GM19025 (cell line): ENCODE measurements around the gene PSMB8.
A peak's percentile ranks its signal among the peaks of the same experiment; 100 is the strongest.
"Not testable (repeated sequence)": the region's sequence is repeated elsewhere in the genome, so short reads cannot be mapped to it uniquely, and the experiment has no call there.

ENCODE experiments used
- ATAC-seq: cut with Tn5 transposase; IDR thresholded peaks from one replicate; pipeline ENCODE4 v1.9.1; 2021; ENCODE audit warnings: mild to moderate bottlenecking, low read depth, moderate library complexity; ENCODE audit not compliant: unreplicated experiment

The PSMB8 gene

DNA sequence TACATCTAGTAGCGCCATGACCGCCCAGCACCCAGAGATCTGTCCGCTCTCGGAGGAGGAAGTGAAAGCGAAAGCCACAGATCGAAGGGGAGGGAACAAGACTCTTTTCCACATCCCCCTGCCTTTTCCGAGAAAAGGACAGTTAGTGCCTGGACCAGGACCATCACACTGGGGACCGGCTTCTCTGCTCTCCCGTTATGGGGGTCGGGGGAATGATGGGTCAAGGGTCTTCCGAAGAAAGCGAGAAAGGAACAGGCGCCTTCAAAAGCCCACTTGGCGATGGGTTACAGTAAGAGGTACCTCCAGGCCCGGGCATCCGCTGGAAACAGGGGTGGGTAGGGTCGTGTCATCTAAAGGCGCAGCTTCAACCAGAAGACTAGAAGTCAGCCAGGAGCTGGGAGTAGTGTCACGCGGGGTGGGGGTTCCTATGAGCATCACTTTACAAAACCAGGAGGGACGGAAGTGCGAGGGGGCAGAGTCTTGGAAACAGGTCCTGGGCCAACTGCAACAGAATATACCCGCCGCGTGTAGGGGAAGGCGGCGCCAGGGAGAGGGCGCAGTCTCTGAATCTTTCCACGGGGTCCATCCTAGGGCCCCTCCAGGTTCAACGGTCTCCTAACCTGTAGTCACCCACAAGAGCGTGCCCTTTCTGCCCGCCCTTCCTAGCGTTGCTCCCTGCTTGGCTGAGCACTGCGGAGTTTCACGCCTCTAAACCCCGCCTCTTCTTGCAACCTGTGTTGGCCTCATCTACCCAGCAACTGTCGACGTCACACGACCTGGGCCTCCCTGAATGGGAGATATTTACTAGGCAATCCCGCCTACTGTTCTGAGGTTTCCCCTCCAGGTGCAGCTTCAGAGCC, at the start of gene PSMB8:
Gene PSMB8 (minus strand): TSS at position 69 of the 860 bp plus-strand sequence. CDS start 51 bp downstream, at position 18.
- peak; percentile 64 for ATAC-seq

DNA sequence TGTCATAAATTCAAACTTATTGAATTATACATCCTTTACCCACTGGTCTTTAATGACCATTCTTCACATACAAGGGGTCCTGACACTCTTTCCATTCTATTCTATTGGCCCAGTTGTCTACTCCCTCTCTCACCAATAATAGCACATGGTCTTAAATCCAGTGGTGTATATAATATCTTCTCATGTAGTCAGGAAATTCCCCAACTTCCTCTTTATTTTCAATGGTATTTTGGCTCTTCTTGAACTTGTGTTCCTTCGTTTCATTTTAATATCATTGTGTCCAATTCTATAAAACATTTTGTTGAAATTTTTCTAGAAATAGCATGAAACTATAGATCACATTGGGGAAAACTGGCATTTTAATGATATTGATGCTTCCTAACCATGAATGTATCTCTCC, 47.0 kb upstream of the PSMB8 start:
- ATAC-seq: no peak

DNA sequence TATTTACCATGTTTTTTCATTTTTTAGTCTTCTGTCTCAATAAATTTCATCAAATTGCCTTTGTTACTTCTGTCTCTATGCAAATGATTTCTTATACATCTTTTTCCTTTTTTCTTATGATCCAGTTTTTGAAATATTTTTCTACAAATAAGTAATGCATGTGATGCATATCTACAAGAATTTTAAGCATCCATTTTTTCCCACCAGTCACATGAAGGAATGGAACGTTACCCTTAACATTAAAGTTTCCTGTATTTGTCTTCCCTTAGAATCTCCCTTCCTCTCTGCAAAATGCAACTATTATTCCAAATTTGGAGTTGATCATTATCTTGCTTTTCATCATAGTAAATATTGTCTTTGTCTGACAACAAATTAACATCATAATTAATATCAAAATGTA, 45.7 kb upstream of the PSMB8 start:
- ATAC-seq: no peak

DNA sequence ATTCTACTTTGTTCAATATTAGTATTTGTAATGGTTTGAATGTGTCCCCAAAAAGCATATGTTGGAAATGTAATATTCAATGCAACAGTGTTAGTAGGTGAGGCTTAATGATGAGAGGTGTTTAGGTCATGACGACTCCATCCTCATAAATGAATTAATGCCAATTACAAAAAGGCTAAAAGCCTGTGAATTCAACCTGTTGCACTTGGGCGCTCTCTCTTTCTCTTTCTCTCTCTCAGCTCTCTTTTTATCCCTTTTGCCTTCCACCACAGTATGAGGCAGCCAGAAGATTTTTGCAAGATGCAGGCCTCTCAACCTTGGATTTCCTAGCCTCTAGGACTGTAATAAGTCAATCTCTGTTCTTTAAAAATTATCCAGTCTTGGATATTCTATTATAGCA, 44.7 kb upstream of the PSMB8 start:
- ATAC-seq: no peak

DNA sequence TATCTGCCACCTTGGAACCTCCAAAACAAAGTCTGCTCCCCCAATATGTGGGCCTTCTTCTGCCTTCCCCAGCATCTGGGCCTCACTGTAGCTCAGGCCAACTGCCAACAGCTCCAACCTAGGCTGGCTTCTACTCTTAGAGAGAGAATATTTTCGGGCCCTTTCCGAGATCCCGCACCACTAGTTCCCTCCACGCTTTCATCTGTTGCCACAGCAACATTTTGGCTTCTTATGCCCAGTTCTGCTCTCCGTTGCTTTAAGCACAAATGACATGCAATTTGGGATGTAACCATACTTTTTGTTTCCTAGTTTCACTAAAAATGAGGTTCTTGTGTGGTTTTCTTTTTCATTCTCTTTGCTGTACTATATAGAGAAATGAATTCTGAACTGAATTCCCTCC, 43.8 kb upstream of the PSMB8 start:
- no peak for ATAC-seq

DNA sequence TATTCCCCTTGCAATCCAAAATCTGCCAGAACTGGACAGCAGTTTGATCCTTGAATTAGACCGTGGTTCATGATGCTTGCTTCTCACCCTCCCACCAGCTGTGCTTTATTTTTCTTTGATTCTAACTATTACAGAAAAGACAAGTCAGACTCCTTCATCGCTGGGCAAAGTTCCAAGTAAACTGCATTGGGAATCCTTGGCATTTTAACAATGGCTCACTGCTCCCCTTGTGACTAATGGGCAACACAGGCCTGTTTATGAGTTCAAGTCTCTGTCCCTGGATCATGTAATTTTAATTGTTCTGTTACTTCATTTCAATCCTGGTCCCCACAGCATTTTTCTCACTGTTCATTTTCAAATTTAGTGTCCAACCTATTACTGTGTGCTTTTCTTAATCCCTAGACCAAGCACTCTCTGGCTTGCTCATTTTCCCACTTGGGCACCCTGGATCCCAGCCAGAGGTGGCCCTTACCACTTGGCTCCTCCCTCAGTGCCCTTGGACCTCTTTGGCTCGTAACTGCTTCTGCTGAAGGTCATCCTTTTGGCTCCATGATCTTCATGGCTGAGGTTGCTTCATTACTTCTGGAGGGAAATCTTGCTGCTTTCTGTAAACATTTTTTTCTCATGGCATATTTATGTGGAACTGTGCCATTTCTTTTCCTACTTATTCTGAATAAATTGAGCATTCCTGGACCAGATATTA, 43.0 kb upstream of the PSMB8 start:
- ATAC-seq: no peak

DNA sequence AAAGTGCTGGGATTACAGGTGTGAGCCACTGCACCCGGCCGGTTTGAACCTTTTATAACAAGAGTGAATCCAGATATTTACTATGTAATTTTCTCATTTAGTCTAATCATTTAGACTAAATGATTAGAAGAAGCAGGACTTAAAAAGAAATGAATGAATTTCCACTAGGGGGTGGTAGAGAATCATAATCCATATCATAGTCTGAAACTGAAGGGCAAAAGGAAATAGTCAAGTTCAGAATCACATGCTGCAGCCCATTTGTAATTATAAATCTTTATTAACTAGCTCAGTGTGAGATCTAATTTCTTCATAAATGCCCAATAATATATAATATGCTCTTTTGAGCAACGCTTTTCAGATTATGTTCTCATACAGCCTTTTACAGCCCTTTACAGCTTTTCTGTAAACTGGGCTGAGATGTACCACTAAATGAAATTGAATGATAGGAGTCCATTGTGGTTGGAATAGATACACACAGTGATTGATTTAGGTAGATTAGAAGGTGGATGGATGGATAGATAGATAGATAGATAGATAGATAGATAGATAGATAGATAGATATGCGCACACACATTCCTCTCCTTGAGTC, 41.9 kb upstream of the PSMB8 start:
- no peak for ATAC-seq

DNA sequence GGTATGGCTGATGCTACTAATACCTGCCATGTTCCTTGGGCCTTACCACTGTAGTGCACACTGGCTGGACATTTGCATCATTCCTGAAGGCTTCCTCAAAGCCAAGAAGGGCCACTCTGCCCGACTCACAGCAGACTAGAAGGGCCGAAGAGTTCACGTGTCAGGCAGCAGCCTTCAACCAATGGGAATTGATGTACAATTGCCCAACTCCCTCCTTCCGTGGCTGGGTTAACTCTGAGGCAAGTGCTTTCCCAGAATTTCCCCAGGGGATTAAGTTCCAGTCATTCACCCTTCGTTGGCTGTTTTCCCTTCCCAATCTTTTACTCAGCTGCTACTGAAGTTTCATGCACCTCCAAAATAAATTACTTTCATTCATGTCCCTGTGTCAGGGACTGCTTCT, 39.9 kb upstream of the PSMB8 start:
- no peak for ATAC-seq

DNA sequence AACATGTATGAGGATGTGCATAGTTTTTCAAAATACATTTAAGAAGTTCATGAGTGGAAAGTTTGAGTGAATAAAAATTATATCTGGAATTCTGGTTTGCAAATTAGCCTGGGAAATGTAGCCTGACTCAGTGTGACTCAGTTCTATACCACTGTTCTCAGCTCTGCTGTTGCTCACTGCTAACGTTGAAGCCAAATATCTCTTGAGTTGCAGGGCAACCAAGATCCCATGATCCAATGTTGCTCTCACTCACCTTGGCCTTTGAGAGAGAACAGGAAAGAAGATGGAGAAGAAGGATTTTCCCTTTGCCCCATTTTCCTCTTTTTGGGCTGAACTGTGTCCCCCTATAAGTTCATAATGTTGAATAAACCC, 39.0 kb upstream of the PSMB8 start:
- ATAC-seq: no peak

DNA sequence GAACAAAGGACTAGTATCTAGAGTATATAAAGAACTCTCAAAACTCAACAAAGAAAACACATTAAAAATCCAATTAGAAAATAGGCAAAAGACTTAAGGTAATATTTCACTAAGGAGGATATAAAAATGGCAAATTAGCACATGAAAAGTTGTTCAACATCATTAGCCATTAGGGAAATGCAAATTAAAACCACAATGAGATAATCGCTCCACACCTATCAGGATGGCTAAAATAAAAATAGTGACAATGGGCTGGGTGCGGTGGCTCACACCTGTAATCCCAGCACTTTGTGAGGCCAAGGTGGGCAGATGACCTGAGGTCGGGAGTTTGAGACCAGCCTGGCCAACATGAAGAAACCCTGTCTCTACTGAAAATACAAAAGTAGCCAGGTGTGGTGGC, 37.1 kb upstream of the PSMB8 start:
- not testable (repeated sequence) for ATAC-seq

DNA sequence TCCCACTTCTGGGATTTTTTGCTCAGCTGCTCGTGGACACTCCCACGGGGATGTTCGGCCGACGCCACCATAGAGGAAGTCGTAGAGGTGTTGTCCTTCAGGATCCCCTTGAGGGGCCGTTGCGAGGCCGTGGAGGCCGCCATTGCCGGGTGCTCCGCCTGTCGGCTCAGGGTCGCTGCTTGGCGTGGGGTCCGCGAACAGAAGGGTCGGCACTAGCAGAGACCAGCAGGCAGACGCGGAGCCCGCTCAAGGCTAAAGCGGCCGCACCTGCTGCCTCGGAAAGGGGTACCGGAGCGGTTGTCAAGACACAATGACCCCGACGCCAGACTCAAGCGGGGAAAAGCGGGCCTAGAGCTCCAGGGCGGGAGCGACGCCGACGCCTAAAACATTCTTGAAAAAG, 35.8 kb upstream of the PSMB8 start:
- ATAC-seq: no peak

DNA sequence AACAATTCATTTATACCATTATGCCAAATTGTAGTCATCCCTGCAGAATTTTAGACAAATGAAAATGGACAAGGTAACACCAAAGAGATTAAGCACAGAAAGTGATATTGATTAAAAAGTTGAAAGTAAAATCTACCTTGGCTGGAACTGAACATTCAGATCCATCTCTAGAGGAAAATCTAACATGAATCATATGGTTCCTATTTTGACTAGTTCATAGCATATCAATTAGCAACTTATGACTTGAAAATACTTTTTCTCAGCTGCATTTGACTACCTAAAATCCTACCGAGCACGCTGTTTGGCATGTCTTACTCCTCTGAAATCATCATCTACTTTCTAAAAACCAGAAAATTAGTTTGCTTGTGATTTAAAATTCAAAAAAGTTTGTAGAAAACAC, 32.8 kb upstream of the PSMB8 start:
- no peak for ATAC-seq

DNA sequence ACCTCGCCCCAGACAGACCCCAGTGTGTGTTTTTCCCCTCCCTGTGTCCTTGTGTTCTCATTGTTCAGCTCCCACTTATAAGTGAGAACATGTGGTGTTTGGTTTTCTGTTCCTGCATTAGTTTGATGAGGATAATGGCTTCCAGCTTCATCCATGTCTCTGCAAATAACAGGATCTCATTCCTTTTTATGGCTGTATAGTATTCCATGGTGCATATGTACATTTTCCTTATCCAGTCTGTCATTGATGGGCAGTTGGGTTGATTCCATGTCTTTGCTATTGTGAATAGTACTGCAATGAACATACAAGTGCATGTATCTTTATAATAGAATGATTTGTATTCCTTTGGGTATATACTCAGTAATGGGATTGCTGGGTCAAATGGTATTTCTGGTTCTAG, 30.1 kb upstream of the PSMB8 start:
- not testable (repeated sequence) for ATAC-seq

DNA sequence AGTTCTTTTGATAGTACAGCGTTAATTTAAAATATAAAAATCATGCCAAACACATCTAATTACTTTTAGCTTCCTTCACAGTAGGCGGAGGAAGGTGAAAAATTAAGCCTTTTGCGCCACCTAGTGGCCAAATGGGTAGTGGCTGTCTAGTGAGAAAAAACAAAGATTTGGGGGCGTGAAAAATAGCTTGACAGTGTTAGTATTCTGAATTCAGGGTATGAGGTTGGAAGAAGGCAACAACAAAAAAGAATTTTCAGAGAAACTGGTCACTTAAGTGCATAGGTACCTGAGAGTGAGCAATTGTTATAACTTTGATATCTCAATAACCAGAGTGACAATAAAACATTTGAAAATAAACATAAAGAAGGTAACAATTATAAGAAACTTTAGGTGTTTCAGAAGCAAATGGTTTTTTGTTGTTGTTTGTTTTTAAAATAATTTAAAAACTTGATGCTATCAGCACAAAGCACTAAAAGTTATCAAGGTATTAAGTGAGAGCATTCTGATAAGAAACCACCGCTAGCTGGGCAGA, 24.5 kb upstream of the PSMB8 start:
- no peak for ATAC-seq

DNA sequence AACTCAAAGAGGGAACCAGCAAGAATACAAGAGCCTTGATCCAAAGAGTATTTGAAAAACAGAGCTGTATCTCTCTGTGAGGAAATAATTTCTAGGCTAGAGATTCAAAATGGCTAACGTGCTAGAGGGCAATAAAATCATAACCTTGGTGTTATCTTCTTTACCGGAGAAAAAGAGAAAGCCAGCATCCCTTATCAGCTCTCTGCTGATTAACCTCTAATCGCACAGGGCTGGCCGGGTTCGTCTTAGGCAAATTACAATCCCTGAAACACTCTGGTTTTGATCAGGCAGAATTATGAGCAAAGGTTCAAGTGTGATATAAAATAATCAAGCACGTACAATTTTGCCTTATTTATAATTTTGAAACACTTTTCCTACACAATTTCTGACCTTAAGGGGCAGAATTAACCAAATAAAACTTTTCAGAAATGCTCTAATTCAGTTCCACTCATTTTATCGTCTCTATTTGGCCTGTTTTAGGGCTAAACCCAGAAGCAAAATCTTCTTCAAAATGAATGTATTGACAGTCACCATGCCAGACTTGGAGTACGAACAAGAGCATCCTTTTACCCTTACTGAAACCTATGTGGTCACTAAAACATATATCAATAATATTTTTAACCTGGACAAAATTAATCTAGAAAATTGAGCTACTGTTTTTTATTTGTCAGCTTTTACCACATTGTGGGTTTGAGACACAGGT, 23.9 kb upstream of the PSMB8 start:
- ATAC-seq: no peak

DNA sequence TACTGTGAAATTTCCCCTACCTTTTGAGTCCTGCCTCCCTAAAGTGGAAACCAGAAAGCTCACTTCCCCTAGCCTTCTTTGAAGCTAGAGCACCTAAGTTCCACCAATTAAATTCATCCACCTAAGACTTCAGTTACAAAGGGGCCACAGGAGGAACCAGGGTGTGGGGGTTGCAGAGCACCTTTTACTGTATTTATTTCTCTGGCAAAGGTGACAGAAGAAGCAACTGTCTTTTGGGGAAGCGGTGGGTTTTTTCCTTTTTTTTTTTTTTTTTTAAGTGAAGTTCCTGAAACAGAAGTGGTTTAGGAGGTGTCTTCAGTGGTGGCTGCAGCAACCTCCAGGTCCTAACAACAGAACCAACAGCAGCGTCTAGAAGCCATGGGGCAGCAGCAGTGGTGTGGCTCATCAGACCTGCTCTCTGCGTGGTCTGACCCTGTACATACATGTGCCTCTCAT, 23.2 kb upstream of the PSMB8 start:
- ATAC-seq: no peak

DNA sequence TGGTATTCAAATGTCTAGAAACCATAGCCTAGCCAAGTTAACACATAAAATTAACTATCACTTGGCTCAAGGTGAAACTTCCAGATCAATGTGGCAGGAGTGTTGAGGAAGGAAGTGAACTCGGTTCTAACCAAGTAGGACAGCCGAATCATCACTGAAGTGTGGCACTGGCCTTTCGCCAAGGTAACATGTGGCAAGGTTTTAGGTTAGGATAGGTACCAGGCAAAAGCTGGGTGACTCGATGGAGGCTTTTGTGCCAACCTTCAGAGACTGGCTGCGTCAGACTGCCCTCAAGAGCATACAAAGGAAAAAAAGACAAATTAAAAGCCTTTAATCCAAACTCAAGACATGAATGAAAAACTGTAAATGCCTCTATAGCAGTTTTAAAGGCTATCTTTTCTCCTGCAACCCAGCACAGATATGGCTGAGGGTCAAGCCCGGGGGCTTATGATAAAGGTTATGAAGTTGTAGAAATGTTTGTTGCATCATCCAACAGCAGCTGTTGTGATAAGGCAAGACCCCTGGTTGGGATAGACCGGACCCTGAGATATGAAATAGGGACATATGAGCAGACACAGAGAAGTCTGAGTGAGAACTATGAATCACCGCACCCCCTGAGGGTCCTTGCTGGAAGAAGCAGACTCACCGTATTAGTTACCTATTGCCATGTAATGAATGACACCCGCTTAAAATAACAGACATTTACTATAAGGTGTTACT, 22.0 kb upstream of the PSMB8 start:
- ATAC-seq: no peak

DNA sequence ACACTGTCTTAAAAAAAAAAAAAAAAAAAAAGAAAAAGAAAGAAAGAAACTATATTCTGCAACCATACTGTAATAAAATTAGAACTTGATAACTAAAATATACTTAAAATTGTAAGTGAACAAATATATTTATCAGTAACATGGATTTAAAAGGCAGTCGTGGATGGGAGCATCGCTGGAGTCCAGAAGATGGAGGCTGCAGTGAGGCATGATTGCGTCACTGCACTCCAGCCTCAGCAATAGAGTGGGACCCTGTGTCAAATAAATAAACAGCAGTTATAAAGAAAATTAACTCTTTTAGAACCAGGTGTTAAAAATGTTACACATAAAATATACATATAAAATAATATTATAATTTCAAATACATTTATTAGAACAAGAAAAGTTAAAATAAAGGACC, 18.9 kb upstream of the PSMB8 start:
- no peak for ATAC-seq

DNA sequence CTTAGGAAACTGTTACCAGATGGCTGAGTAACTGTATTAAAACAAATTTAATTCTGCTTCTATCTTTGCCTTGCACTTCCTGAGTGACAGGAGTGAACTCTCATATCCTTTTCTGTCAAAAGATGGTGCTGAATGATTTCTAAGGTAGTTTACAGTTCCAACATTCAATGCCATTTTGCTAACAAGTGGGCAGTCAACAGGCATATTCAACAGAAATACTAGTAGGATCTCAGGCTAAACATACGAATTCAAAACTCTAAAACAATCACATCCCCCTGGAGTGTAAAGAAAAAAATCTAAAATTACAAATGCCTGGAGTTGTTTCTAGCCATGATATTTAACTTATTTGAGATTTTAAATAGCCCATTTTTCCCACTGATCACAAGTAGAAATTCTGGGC, 16.8 kb upstream of the PSMB8 start:
- no peak for ATAC-seq

DNA sequence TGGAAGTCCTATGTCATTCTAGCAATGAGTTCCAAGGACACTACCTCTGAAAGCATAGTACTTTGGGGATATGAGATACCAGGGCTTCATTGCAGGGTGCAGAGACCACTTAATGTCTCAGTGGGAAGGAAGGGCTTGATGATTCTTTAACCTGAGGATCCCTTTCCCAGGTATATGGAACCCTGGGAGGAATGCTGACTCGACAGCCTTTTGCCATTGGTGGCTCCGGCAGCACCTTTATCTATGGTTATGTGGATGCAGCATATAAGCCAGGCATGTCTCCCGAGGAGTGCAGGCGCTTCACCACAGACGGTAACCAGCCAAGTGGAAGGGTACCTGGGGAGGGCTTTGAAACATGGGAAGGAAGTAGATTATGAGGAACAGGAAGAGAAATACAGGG, 14.3 kb upstream of the PSMB8 start:
- no peak for ATAC-seq
